Breast epithelium (tissue), 3 donors: Measurements from ENCODE around the gene MTA1.

Experiments used
- CTCF ChIP-seq, 3 donors: fragments of 450-650 bp; IDR thresholded peaks; one replicate each; pipeline ENCODE4 v1.5.1; 2016 to 2017; ENCODE audit warnings: antibody characterized with exemption in 3 of 3, mild to moderate bottlenecking in 3 of 3, moderate library complexity in 3 of 3
- POLR2A ChIP-seq: fragments of 450-650 bp; IDR thresholded peaks from one replicate; pipeline ENCODE4 v1.6.1; 2016; ENCODE audit warnings: antibody characterized with exemption, mild to moderate bottlenecking, moderate library complexity

DNA sequence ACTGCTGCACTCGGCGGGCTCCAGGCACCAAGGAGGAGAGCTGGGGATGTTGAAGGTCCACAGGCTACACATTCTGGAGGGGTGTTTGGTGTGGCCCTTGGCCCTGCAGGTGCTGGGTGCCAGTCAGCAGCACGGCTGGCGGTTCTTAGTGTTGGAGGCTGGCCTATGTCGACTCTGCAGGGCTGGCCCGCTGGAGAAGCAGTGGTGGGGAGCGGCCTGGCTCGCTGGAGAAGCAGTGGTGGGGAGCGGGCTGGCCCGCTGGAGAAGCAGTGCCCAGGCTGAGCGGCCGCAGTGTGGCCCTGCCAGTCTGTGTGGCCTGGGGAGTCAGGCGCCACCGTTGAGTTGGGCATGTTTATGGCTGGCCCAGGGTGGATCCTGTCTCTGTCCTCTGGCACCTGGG, 27.3 kb downstream of the MTA1 start:
- TF ChIP-seq CTCF (IDR thresholded peaks at IDR 0.05) (no peak), POLR2A (no peak)
